Measurements from ENCODE around the gene KIF21B.
A peak's percentile ranks its signal among the peaks of the same experiment; 100 is the strongest.

KIF21B gene

GRCh38 chr1:201053155-201053860 lies 29.8 kb upstream of the KIF21B start:
- H3K9me3 Mint-ChIP-seq, result no peaks in the 10 kb centered on the region
- no peaks in the 10 kb centered on the region for H3K36me3 Mint-ChIP-seq
- H3K27ac Mint-ChIP-seq, result no peak overlapping the region
- no peak overlapping the region for H3K4me3 Mint-ChIP-seq
- ATAC-seq (no peak), DNase-seq (ENCODE audit: low spot score in 2 of 2) (no peak)
- H3K4me1 Mint-ChIP-seq, result peaks cover 34% of the 10 kb centered on the region

GRCh38 chr1:201051399-201051798 lies 27.9 kb upstream of the KIF21B start:
- DNase-seq (ENCODE audit: low spot score in 2 of 2), result no peak
- Mint-ChIP-seq H3K4me1 (peaks cover 15% of the 10 kb centered on the region), H3K4me3 (no peak overlapping the region), H3K27ac (no peak overlapping the region), H3K36me3 (no peaks in the 10 kb centered on the region), H3K9me3 (no peaks in the 10 kb centered on the region)
- peak; percentile 80 for ATAC-seq

- H3K4me1 Mint-ChIP-seq, result peaks cover 15% of the 10 kb centered on the region
- H3K9me3 Mint-ChIP-seq, result no peaks in the 10 kb centered on the region
- H3K4me3 Mint-ChIP-seq, result no peak overlapping the region
- H3K27ac Mint-ChIP-seq, result no peak overlapping the region
- ATAC-seq, result no peak
- no peaks in the 10 kb centered on the region for H3K36me3 Mint-ChIP-seq
- DNase-seq (ENCODE audit: low spot score in 2 of 2), result no peak
Measured at GRCh38 chr1:201050515-201051277, 27.2 kb upstream of the KIF21B start.

GRCh38 chr1:201049248-201049831 lies 25.8 kb upstream of the KIF21B start:
- peaks cover 15% of the 10 kb centered on the region for H3K4me1 Mint-ChIP-seq
- ATAC-seq (no peak), DNase-seq (ENCODE audit: low spot score in 2 of 2) (no peak)
- H3K9me3 Mint-ChIP-seq, result no peaks in the 10 kb centered on the region
- no peak overlapping the region for H3K27ac Mint-ChIP-seq
- no peaks in the 10 kb centered on the region for H3K36me3 Mint-ChIP-seq
- H3K4me3 Mint-ChIP-seq, result no peak overlapping the region

- Mint-ChIP-seq H3K4me1 (peaks cover 15% of the 10 kb centered on the region), H3K36me3 (no peaks in the 10 kb centered on the region), H3K4me3 (no peak overlapping the region), H3K27ac (no peak overlapping the region), H3K9me3 (no peaks in the 10 kb centered on the region)
- no peak for DNase-seq (ENCODE audit: low spot score in 2 of 2)
- no peak for ATAC-seq
Measured at GRCh38 chr1:201048521-201048920, 25.0 kb upstream of the KIF21B start.

- no peak overlapping the region for H3K4me3 Mint-ChIP-seq
- no peaks in the 10 kb centered on the region for H3K4me1 Mint-ChIP-seq
- no peaks in the 10 kb centered on the region for H3K9me3 Mint-ChIP-seq
- ATAC-seq (no peak), DNase-seq (ENCODE audit: low spot score in 2 of 2) (no peak)
- H3K27ac Mint-ChIP-seq, result no peak overlapping the region
- no peaks in the 10 kb centered on the region for H3K36me3 Mint-ChIP-seq
Measured at GRCh38 chr1:201044119-201044518, 20.6 kb upstream of the KIF21B start.

- ATAC-seq, result peak; percentile 87
- DNase-seq (ENCODE audit: low spot score in 2 of 2), result peak; percentile 47 to 79
- H3K4me1 Mint-ChIP-seq, result no peaks in the 10 kb centered on the region
- no peak overlapping the region for H3K4me3 Mint-ChIP-seq
- no peaks in the 10 kb centered on the region for H3K9me3 Mint-ChIP-seq
- no peak overlapping the region for H3K27ac Mint-ChIP-seq
- H3K36me3 Mint-ChIP-seq, result no peaks in the 10 kb centered on the region
Measured at GRCh38 chr1:201042779-201043461, 19.4 kb upstream of the KIF21B start.

- no peak overlapping the region for H3K4me3 Mint-ChIP-seq
- ATAC-seq, result no peak
Measured at GRCh38 chr1:201041011-201041410, 17.5 kb upstream of the KIF21B start.

GRCh38 chr1:201039876-201040275 lies 16.4 kb upstream of the KIF21B start:
- Mint-ChIP-seq H3K27ac (no peak overlapping the region), H3K4me1 (no peaks in the 10 kb centered on the region), H3K9me3 (no peaks in the 10 kb centered on the region), H3K4me3 (no peak overlapping the region), H3K36me3 (no peaks in the 10 kb centered on the region)
- ATAC-seq (no peak), DNase-seq (ENCODE audit: low spot score in 2 of 2) (no peak)

More at GRCh38 chr1:201041011-201041410, 17.5 kb upstream of the KIF21B start:
- Mint-ChIP-seq H3K36me3 (no peaks in the 10 kb centered on the region), H3K27ac (peak overlapping the region; percentile 7), H3K4me1 (no peaks in the 10 kb centered on the region), H3K9me3 (no peaks in the 10 kb centered on the region)
- no peak for DNase-seq (ENCODE audit: low spot score in 2 of 2)

- ATAC-seq (no peak), DNase-seq (ENCODE audit: low spot score in 2 of 2) (no peak)
- Mint-ChIP-seq H3K9me3 (no peaks in the 10 kb centered on the region), H3K4me3 (no peak overlapping the region), H3K36me3 (no peaks in the 10 kb centered on the region), H3K4me1 (no peaks in the 10 kb centered on the region), H3K27ac (no peak overlapping the region)
Measured at GRCh38 chr1:201039418-201039817, 15.9 kb upstream of the KIF21B start.

- Mint-ChIP-seq H3K27ac (no peak overlapping the region), H3K9me3 (no peaks in the 10 kb centered on the region), H3K4me1 (no peaks in the 10 kb centered on the region), H3K4me3 (no peak overlapping the region), H3K36me3 (no peaks in the 10 kb centered on the region)
- DNase-seq (ENCODE audit: low spot score in 2 of 2) (no peak), ATAC-seq (no peak)
Measured at GRCh38 chr1:201038186-201038876, 14.8 kb upstream of the KIF21B start.

- H3K27ac Mint-ChIP-seq, result no peak overlapping the region
- H3K36me3 Mint-ChIP-seq, result no peaks in the 10 kb centered on the region
- H3K4me3 Mint-ChIP-seq, result no peak overlapping the region
- no peaks in the 10 kb centered on the region for H3K9me3 Mint-ChIP-seq
- no peaks in the 10 kb centered on the region for H3K4me1 Mint-ChIP-seq
- ATAC-seq (no peak), DNase-seq (ENCODE audit: low spot score in 2 of 2) (no peak)
Measured at GRCh38 chr1:201036188-201036842, 12.8 kb upstream of the KIF21B start.

GRCh38 chr1:201034671-201035070 lies 11.2 kb upstream of the KIF21B start:
- H3K4me1 Mint-ChIP-seq, result no peaks in the 10 kb centered on the region
- H3K9me3 Mint-ChIP-seq, result no peaks in the 10 kb centered on the region
- H3K36me3 Mint-ChIP-seq, result no peaks in the 10 kb centered on the region
- DNase-seq (ENCODE audit: low spot score in 2 of 2), result no peak
- no peak overlapping the region for H3K4me3 Mint-ChIP-seq
- H3K27ac Mint-ChIP-seq, result no peak overlapping the region
- ATAC-seq, result no peak

GRCh38 chr1:201032408-201032807 lies 8.9 kb upstream of the KIF21B start:
- H3K4me3 Mint-ChIP-seq, result no peak overlapping the region
- H3K36me3 Mint-ChIP-seq, result no peaks in the 10 kb centered on the region
- H3K9me3 Mint-ChIP-seq, result no peaks in the 10 kb centered on the region
- no peak overlapping the region for H3K27ac Mint-ChIP-seq
- DNase-seq (ENCODE audit: low spot score in 2 of 2), result no peak
- peaks cover 9% of the 10 kb centered on the region for H3K4me1 Mint-ChIP-seq
- no peak for ATAC-seq
